Daoy (cell line): ENCODE data around the gene SH2D5. TPM values are rescaled to one million over a fixed set of nuclear protein-coding genes. Genes with fewer than 3 reads are reported as not detected.
"Not testable (repeated sequence)": the region's sequence is repeated elsewhere in the genome, so short reads cannot be mapped to it uniquely, and the experiment has no call there.

ENCODE experiments used
- DNase-seq: peaks from one replicate; pipeline ENCODE4 v3.0.0-alpha.2; 2015; ENCODE audit warnings: low read depth
- total RNA-seq: library from RNA; depleted of rRNA; stranded (reverse); fragments of >200 nt; shearing (Covaris generic); gene quantifications from 2 replicates; pipeline ENCODE4 v1.2.3, GENCODE V29; 2014

The SH2D5 gene
- total RNA-seq, 1 experiment from 2014 or later, result 2.2 TPM

DNA sequence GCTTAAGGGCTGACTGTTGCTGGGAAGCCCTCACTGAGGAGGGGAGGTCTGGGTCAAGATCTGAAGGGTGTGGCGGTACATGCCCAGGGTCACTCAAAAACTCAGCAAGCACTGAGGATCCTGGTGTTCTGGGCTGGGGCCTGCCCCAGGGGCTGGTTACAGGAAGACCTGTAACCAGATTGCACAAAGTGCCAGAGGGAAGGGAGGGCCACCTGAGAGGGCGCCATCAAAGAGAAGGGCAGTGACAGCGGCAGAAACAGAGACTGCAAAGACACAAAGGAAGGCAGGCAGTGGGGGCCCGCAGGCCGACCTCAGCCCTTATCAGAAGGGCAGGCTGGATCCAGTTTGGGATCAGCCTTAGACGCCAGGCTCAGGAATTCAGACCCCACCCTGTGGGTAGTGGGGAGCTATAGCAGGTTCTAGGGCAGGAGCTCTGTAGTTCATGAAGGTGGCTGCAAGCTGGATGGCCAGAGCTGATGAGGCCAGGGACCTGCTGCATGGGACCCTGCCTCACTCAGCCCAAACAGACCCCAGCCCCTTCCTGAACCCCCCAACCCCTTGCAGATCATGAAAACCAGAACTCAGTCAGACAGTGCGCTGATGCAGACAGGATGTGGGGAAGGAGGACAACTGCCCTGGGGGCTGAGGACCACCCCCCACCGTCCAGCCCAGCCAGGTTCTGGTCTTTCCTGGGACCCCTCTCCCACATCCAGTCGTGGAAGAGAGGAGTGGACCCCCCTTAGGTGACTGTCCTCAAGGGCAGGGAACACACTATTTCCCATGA lies 3.9 kb downstream of the SH2D5 start:
- DNase-seq, result peak; percentile 3

DNA sequence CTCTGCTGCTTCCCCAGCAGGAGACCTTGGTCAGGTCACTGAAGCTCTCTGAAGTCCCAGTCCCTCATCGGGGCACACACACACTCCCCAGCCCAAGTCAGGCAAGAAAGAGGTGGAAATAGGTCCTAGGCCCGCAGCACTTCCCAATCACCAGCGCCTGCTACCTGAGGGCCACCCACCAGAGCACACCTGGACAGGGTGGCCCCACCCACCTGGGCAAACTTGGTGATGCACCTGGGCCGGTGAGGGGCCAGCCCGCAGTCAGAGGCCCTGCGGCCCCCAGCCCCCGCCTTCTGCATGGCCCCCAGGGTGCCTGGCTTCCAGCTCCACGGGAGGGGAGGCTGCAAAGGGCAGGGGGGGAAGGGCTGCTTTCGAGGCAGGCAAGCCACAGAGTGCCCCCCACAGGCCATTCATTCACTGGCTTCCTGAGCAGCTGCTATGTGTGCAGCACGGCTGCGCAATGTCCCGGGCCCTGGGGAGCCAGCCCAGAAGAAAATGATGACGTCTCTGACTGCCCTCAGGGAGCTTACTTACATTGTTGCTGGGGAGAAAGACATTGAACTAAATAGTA lies 4.7 kb downstream of the SH2D5 start:
- DNase-seq, result peak; percentile 15

DNA sequence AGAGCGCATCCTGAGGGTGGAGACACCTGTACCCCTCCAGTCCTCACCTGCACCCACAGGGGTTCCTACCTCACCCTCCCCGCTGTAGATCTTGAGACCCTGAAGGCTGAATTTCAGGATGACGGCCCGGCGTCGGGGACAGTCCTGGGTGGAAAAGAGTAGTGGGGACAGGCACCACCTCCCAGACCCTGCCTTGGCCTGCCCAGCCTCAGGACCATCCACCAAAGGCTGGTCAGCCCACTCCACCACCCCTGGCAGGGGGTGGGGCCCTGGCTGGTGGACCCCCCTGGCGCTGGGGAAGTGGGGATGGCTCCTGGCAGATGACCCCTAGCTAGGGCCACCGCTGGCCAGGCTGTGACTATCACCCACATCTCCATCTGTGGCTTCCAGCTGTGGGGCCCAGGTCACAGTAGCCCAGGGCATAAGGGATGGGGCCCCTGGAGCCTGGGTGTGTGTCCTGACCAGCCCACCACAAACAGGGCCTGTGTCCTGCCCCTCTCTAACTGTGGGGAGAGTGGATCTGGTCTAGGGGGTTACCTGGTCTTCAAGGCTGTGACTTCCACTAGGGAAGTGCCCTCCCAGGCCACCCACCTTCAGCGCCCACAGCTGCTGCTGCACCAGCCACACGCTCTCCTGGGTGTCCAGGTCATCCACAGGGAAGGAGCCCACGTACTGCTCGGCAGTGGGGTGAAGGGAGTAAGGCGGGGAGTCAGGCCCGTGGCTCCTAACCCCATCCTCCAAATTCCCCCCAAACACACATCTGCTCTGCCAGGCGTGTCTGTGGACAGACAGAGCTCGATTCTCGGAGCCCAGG lies 5.4 kb downstream of the SH2D5 start:
- no peak for DNase-seq

DNA sequence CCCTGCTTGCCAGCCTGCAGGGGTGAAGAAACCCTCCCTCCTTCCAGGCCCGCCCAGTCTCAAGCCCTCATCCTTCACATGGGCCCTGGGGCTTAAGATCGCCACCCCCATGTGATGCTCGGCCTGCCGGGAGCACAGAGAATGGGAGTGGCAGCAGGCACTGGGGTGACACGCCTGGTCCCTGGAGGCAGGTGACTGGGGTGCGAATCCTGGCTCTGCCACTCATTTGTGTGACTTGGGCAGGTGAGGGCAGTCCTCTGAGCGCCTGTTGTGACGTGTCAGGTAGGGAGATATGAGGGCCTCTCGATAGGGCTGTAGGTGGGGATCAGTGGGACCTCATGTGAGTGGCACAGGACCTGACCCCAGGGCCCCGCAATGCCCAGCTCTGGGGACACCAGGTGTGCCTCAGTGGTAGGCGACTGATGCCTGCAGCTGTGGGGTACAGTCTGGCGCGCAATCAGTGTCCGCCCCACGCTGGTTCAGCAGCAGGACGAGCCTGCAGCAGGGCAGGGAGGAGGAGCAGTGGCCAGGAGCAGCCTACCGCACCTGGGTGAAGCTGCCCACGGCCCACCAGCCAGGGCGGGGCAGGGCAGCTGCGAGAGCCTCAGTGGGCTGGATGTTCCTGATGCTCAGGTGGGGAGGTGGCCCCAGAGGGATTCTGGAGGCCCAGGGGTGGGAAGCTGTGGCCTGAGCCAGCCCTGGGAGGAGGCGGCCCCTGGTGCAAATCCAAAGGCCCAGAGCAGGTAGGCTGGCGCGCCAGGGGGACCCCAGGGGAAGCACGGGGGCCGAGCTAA lies 6.2 kb downstream of the SH2D5 start:
- no peak for DNase-seq

DNA sequence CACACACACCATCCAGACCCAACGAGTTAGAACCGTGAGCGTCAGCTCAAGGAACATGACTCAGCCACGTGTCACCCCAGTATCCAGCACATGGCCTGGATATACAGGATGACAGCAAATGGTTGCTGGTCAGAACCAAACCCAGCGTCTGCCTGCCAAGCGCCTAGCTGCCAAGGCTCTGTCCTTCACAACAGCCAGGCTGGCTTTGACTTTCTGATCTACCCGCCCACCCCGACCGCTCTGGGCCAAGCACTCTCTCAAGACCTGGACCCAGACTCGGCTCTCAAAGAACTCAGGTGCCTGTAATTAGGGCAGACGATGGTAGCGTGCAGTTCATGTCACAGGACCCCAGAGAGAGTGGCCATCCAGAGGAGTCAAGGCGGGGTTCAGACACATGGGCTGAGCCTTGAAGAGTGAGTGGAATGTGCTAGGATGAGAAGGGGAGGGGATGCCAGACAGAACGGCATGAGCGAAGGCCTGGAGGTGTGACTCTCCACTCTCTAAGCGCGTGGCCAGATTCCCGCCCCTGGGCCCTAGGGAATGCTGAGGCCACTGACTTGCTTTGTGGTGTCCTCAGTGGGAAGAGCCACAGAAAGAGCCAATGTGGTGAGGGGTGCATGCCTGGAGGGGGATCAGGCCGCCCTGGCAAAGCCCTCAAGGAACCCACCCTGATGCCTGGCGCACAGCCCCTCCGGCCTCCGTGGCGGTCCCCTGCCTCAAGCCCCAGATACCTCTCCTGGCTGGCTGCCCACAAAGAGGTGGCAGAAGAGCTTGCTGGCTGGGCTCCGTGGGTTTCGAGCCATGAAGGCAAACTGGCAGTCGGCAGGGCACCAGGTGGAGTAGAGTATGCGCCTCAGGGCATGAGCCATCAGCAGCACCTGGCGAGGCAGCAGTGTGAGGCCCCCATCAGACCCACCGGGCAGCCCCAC lies 7.0 kb downstream of the SH2D5 start:
- peak; percentile 61 for DNase-seq

DNA sequence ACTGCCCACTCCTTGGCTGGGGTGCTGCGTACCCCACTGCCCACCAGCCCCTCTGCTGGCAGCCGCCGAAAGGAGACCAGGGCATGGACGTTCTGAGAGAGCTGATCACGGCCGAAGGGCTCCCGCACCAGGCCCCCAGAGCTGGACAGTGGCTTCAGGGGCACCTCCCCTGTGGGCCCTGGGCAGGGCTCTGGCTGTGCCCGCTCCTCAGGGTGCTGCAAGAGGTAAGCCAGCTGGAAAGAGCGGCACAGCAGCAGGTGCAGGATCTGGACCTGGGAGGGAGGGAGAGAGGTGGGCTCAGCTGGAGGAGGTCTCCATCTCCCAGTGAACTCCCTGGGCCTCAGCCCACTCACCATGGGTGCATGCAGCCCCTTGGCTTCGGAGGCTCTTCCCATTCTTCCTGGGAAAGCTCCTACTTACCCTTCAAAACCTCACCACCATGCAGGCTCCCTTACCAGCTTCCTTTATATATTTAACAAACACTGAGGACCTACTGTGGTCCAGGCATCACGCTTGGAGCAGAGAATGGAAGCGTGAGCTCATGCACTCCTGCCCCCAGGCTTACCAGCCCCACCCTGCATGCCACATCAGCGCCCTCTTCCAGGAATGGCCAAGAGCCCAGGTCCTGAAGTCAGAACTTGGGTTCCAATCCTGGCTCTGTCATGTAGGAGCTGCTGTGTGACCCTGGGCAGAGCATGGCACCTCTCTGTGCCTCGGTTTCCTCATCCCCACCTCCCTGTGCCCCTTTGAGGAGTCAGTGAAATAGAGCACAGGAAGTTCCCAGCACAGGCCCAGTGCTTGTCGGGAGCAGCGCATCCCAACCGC lies 7.9 kb downstream of the SH2D5 start:
- DNase-seq, result no peak

DNA sequence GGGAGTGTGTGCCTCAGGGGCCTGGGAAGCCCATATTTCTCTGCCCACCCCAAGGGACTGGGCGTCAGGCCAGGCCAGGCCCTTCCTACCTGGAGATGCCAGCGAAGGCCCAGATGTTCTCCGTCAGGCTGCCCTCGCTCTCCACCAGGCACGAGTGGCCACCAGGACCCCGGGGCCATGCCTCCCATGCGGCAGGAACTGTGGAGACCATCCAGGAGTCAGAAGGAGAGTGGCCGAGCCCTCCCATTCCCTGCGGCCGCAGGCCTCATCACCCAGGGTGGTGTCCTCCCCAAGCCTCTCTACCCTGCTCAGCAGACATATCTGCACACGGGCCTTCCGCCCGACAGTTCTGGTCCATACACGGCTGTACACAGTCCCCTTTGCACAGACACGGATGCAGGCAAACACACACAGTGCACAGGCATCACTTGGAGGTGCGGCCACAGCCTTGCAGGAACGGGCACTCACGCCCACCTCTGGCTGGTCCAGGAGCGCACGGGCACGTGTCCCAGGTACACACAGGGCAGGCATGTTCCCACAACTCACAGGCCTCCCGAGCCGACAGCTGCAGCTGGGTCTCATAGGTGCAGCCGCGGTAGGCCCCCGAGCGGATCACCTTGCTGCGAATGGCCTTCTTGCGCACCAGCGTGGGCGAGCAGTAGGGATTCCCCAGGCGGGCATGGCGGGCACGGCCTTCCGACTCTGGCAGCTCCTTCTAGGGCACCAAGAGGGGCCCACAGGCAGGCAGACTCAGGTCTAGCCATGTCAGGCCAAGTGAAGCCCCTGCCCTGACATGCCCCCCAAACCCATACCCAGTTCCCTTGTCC lies 8.8 kb downstream of the SH2D5 start:
- no peak for DNase-seq

DNA sequence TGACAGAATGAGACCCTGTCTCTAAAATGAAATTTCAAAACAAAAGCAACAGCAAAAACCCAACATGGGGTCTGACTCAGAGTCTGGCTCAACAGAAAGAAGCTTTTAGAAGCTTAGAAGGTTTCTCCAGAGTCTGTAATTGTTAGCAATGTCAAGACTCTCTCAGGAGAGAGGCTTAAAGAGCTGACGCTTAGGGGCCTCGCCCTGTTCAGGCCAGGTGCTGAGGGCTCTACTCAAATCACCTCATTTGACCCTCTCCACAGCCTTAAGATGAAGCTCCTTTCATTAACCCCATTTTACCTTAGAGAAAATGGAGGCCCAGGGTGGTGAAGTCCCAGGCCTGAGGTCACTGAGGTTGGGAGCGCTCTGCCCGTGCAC lies 9.4 kb downstream of the SH2D5 start:
- DNase-seq, result no peak

DNA sequence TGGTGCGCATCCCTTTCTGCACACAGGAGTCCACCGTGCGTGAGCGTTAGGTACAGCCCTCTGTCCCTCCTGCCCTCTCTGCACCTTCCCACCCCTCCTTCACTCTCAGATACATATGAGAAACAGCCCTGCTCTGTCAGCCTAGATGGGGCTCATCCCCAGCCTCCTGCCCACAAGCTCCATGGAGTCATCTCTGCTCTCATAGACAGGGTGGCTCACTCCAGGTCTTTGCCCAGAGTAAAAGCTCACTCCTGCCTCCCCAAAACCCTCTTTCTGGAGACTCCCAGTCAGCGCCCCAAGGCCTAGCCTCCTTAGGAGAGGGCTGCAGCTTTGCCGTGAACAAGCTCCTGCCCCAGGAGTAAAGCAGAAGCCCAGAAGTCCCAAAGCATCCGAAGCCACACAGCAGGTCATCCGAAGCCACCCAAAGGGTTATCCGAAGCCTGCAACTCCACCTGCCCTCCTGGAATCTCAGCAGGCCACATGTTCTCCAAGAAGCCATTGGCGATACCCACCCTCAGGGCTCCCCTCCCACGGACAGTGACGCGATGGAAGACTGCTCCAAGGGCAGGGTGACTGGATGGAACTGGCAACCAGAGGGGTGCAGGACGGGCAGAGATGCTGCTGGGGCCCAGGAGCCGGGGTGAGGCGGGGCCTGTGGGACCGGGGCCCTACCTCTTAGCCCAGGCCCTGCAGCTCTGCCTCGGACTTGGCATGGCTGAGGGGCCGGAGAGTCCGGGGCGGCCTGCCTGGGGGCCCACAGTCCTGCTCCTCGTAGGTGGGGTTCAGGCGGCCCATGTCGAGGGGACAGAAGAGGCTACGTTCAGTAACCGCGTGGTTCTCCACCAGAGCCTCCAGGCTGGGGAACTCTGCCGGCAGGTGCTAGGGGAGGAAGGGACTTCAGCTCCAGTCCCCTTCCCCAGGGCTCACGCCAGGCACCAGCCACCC lies 11.1 kb downstream of the SH2D5 start:
- no peak for DNase-seq

DNA sequence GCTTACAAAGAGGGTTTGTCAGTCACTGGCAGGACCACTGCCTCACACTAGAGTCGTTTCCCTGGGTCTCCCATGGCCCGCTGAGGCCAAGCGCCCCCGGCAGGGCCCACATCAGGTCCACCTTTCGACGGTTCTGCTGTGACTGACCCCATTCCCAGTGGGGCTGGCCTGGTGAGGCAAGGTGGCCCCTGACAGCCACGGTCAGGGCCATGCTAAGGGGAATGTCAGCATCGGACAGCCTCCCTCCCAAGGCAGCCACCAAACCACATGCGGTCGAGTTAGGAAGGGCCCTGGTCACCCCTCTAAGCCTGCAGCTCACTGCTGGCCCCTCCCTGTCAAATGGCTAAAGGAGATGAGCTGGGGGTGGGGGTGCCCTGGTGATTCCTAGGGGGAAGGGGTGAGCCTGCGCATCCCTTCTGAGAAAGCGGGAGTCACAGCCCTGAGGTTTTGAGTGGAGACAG lies 11.8 kb downstream of the SH2D5 start:
- DNase-seq, result no peak

DNA sequence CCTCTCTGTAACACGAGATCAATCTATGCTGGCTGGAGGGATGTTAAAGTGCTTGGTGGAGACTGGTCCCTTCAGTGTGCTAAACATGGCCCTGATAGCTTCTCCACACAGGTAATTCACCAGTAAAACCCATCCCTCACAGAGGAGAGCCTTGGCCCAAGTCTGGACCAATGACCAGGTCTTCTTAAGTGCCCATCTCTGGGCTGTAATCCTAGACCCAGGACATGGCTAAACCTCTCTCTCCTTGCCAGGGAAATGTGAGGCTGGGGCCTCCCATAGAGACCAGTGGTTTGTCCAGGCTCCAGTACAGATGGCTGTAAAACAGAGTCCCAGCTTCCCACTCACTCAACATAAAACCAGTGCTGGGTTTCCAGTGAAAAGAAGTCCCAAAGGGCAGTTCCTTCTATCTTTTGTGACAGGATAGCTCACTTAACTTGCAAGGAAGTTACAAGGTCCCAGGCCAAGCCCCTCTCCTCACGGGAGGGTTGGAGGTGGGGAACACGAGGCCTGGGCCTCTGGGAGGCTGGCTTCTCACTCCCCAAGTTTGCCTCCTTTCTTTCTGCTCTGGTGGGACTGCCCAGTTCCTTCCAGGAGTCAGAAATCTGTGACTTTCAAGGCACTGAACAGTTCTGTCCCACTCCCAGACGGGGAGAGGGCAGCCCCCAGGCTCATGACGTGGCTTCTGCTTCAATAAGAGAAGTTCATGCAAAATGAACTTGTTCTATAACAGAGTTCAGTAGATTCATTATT lies 12.5 kb downstream of the SH2D5 start:
- DNase-seq, result no peak

DNA sequence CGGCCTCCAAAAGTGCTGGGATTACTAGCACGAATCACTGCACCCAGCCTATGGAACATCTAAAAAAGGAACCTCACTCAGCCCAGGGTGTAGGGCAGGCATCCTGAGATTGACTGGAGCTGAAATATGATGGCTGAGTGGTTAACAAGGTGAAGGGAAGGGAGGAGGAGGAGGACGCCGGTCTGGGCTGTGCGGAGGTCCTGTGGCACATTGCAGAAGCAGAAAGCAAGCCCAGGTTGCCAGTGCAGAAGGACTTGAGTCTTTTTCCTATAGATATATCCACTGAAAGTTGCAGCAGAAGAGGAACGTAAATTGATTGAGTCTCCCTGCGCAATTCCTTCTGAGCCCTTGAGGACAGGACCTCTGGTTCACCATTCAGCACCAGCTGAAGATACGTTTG lies 13.2 kb downstream of the SH2D5 start:
- no peak for DNase-seq

DNA sequence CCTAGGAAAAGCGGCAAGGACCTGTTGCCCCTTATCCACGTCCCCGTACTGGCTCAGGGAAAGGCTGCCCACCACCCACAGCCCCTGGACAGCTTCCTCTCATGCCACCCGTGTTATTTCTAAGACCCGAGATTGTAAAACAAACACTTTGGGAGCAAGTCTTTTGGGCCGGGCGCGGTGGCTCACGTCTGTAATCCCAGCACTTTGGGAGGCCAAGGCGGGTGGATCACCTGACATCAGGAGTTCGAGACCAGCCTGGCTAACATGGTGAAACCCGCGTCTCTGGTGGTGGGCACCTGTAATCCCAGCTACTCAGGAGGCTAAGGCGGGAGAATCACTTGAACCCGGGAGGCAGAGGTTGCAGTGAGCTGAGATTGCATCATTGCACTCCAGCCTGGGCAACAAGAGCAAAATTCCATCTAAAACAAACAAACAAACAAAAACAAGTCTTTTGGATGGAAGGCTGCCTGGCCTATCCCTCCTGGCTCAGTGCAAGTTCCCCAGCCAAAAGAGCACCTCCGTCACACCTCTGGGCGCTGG lies 14.1 kb downstream of the SH2D5 start:
- DNase-seq, result not testable (repeated sequence)

DNA sequence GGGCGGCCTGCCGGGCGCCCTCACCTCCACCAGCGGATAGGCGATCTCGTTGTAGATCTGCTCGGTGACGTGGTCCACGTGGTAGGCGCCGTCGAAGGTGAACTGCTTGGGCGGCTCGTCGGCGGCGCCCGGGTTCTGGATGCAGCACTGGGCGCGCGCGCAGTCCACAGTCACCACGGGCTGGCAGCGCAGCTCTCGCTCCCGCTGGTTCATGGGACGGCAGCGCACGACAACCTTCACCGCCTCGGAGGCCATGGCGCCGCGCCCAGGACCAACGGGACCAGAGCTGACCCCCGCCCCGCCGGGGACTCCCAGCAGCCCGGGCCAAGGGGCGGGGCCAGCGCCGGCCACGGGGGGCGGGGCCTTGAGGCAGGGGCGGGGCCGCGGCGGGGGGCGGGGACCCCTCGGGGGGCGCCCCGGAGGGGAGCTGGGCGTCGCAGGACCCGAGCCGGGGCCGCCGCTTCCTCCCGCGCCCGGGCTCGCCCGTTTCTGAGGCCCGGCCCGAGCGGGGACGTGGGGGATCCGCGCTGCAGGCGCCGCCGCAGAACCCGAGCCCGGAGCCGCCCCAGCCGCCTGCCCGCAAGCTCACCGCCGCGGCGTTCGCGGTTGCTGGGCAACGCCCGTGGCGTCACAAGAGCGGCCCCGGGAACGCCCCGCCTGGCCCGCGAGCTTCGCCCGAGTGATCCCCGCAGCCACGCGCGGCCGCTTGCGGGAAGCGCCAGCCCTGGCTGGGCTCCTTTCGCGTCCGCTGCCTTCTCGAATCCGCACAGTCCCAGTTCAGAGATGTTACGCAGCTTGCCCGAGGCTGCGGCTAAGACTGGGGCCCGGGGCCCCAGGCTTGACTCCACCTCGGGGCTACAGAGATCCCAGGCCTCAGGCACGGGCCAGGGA lies 14.8 kb downstream of the SH2D5 start, which contains the start of gene KIF17:
KIF17 (minus strand) TSS at position 556 of the 891 bp plus-strand sequence; CDS start at position 255, 301 bp downstream.
- DNase-seq, result peak; percentile 76

DNA sequence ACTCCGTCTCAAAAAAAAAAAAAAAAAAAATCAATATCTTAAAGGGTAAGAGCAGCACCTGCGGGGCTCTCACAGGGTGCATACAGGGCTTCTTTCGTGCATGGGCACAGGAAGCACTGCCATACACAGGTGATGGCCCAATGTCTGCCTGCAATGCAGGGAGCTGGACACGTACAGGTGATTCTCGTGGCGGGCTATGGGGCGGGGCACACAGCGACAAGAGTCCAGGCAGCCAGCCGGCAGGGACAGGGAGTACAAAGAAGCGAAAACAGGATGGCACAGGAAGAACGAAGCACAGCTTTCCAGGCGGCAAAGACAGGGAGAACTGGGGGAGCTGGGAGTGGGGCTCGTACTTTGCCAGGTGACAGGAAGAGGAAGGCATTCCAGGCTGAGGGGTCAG lies 16.3 kb downstream of the SH2D5 start:
- no peak for DNase-seq

DNA sequence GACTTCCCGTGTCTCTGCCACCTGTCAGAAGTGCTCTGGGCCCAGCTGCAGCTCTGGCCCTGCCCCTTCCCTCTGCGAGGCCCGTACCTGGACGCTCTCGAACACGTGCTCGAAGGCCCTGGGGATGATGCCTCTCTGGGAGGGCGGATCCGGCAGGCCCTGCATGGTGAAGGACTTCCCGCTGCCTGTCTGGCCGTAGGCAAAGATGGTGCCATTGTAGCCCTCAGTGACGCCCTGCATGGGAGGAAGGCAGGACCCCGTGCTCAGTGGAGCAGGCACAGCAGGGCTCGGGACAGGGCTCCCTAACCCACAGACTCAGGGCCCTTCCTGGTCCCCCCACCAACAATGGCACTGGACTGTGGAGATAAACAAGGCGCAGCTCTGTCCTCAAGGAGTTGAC lies 17.1 kb downstream of the SH2D5 start:
- DNase-seq, result no peak
